ENCODE measurements around the gene RSPH6A. TPM values are rescaled to one million over a fixed set of nuclear protein-coding genes. Genes with fewer than 3 reads are reported as not detected.
A peak's percentile ranks its signal among the peaks of the same experiment; 100 is the strongest.

Gene RSPH6A
- total RNA-seq, 1 donor from 2014 or later: 0.23 TPM

GRCh38 chr19:45790942-45791341, 24.2 kb downstream of the RSPH6A start:
- H3K27ac Mint-ChIP-seq: no peak overlapping the region
- peak; percentile 55 for DNase-seq (ENCODE audit: low spot score)
- intact Hi-C loops (cut with micrococcal nuclease): no loop called here
- peaks cover 56% of the 10 kb centered on the region for H3K36me3 Mint-ChIP-seq (ENCODE audit: low read depth)
- H3K9me3 Mint-ChIP-seq: no peaks in the 10 kb centered on the region
- peaks cover 34% of the 10 kb centered on the region for H3K27me3 Mint-ChIP-seq (ENCODE audit: low read depth)
- H3K4me1 Mint-ChIP-seq (ENCODE audit: low read depth): peaks cover 27% of the 10 kb centered on the region
- peak overlapping the region; percentile 87 for H3K4me3 Mint-ChIP-seq (ENCODE audit: low read depth)

- peaks cover 56% of the 10 kb centered on the region for H3K36me3 Mint-ChIP-seq (ENCODE audit: low read depth)
- intact Hi-C loops (cut with micrococcal nuclease): no loop called here
These were observed 25.9 kb downstream of the RSPH6A start for GRCh38 chr19:45789035-45789786.

GRCh38 chr19:45786533-45786894, 28.6 kb downstream of the RSPH6A start:
- Mint-ChIP-seq H3K4me1 (ENCODE audit: low read depth) (peaks cover 11% of the 10 kb centered on the region), H3K9me3 (no peaks in the 10 kb centered on the region)

More at GRCh38 chr19:45789035-45789786, 25.9 kb downstream of the RSPH6A start:
- Mint-ChIP-seq H3K27ac (no peak overlapping the region), H3K4me1 (ENCODE audit: low read depth) (peaks cover 27% of the 10 kb centered on the region), H3K4me3 (ENCODE audit: low read depth) (no peak overlapping the region), H3K27me3 (ENCODE audit: low read depth) (peaks cover 20% of the 10 kb centered on the region), H3K9me3 (no peaks in the 10 kb centered on the region)
- DNase-seq (ENCODE audit: low spot score): no peak

GRCh38 chr19:45785781-45786532, 29.2 kb downstream of the RSPH6A start:
- peaks cover 46% of the 10 kb centered on the region for H3K36me3 Mint-ChIP-seq (ENCODE audit: low read depth)

More at GRCh38 chr19:45786533-45786894, 28.6 kb downstream of the RSPH6A start:
- no peak for DNase-seq (ENCODE audit: low spot score)
- intact Hi-C loops (cut with micrococcal nuclease): no loop called here
- Mint-ChIP-seq H3K27ac (no peak overlapping the region), H3K36me3 (ENCODE audit: low read depth) (peaks cover 51% of the 10 kb centered on the region), H3K27me3 (ENCODE audit: low read depth) (peaks cover 13% of the 10 kb centered on the region), H3K4me3 (ENCODE audit: low read depth) (no peak overlapping the region)

GRCh38 chr19:45785097-45785496, 30.0 kb downstream of the RSPH6A start:
- H3K4me1 Mint-ChIP-seq (ENCODE audit: low read depth): peaks cover 1% of the 10 kb centered on the region
- no peak for DNase-seq (ENCODE audit: low spot score)
- intact Hi-C loops (cut with micrococcal nuclease): no loop called here
- no peak overlapping the region for H3K4me3 Mint-ChIP-seq (ENCODE audit: low read depth)
- H3K9me3 Mint-ChIP-seq: no peaks in the 10 kb centered on the region
- H3K27me3 Mint-ChIP-seq (ENCODE audit: low read depth): peaks cover 19% of the 10 kb centered on the region
- H3K36me3 Mint-ChIP-seq (ENCODE audit: low read depth): peaks cover 39% of the 10 kb centered on the region
- no peak overlapping the region for H3K27ac Mint-ChIP-seq

More at GRCh38 chr19:45785781-45786532, 29.2 kb downstream of the RSPH6A start:
- peaks cover 15% of the 10 kb centered on the region for H3K27me3 Mint-ChIP-seq (ENCODE audit: low read depth)
- peaks cover 5% of the 10 kb centered on the region for H3K4me1 Mint-ChIP-seq (ENCODE audit: low read depth)
- H3K9me3 Mint-ChIP-seq: no peaks in the 10 kb centered on the region
- H3K4me3 Mint-ChIP-seq (ENCODE audit: low read depth): no peak overlapping the region
- H3K27ac Mint-ChIP-seq: no peak overlapping the region
- intact Hi-C loops (cut with micrococcal nuclease): no loop called here
- no peak for DNase-seq (ENCODE audit: low spot score)

GRCh38 chr19:45784096-45784495, 31.0 kb downstream of the RSPH6A start:
- Mint-ChIP-seq H3K4me1 (ENCODE audit: low read depth) (peaks cover 5% of the 10 kb centered on the region), H3K27ac (no peak overlapping the region), H3K4me3 (ENCODE audit: low read depth) (no peak overlapping the region), H3K9me3 (no peaks in the 10 kb centered on the region), H3K36me3 (ENCODE audit: low read depth) (peaks cover 31% of the 10 kb centered on the region), H3K27me3 (ENCODE audit: low read depth) (peaks cover 23% of the 10 kb centered on the region)
- intact Hi-C loops (cut with micrococcal nuclease): no loop called here
- no peak for DNase-seq (ENCODE audit: low spot score)

- Mint-ChIP-seq H3K27ac (no peak overlapping the region), H3K27me3 (ENCODE audit: low read depth) (peaks cover 14% of the 10 kb centered on the region), H3K9me3 (no peaks in the 10 kb centered on the region), H3K36me3 (ENCODE audit: low read depth) (peaks cover 23% of the 10 kb centered on the region), H3K4me1 (ENCODE audit: low read depth) (peaks cover 7% of the 10 kb centered on the region), H3K4me3 (ENCODE audit: low read depth) (no peak overlapping the region)
- no peak for DNase-seq (ENCODE audit: low spot score)
- intact Hi-C loops (cut with micrococcal nuclease): no loop called here
These were observed 32.0 kb downstream of the RSPH6A start for GRCh38 chr19:45782820-45783785.

GRCh38 chr19:45782162-45782691, 32.9 kb downstream of the RSPH6A start, which contains the start of gene DMPK:
Gene DMPK, minus strand, starts transcription at chr19:45782490. Its CDS starts 138 bp downstream, at chr19:45782352.
- DNase-seq (ENCODE audit: low spot score): no peak
- Mint-ChIP-seq H3K36me3 (ENCODE audit: low read depth) (peaks cover 14% of the 10 kb centered on the region), H3K4me1 (ENCODE audit: low read depth) (peaks cover 7% of the 10 kb centered on the region), H3K27ac (no peak within 1 kb of the TSS), H3K27me3 (ENCODE audit: low read depth) (peaks cover 12% of the 10 kb centered on the region), H3K4me3 (ENCODE audit: low read depth) (no peak within 1 kb of the TSS), H3K9me3 (no peaks in the 10 kb centered on the region)
- intact Hi-C loops (cut with micrococcal nuclease): no loop called here

- intact Hi-C loops (cut with micrococcal nuclease): no loop called here
- Mint-ChIP-seq H3K4me3 (ENCODE audit: low read depth) (no peak overlapping the region), H3K36me3 (ENCODE audit: low read depth) (peaks cover 14% of the 10 kb centered on the region), H3K27ac (no peak overlapping the region), H3K4me1 (ENCODE audit: low read depth) (peaks cover 7% of the 10 kb centered on the region), H3K9me3 (no peaks in the 10 kb centered on the region), H3K27me3 (ENCODE audit: low read depth) (peaks cover 15% of the 10 kb centered on the region)
- DNase-seq (ENCODE audit: low spot score): no peak
These were observed 33.6 kb downstream of the RSPH6A start for GRCh38 chr19:45781214-45782161.

GRCh38 chr19:45780448-45781213, 34.5 kb downstream of the RSPH6A start:
- peaks cover 9% of the 10 kb centered on the region for H3K36me3 Mint-ChIP-seq (ENCODE audit: low read depth)
- no peak for DNase-seq (ENCODE audit: low spot score)
- no peak overlapping the region for H3K27ac Mint-ChIP-seq
- no peak overlapping the region for H3K4me3 Mint-ChIP-seq (ENCODE audit: low read depth)
- H3K27me3 Mint-ChIP-seq (ENCODE audit: low read depth): peaks cover 15% of the 10 kb centered on the region
- no peaks in the 10 kb centered on the region for H3K9me3 Mint-ChIP-seq
- intact Hi-C loops (cut with micrococcal nuclease): no loop called here
- peaks cover 7% of the 10 kb centered on the region for H3K4me1 Mint-ChIP-seq (ENCODE audit: low read depth)

- H3K27ac Mint-ChIP-seq: no peak overlapping the region
- intact Hi-C loops (cut with micrococcal nuclease): no loop called here
- no peak for DNase-seq (ENCODE audit: low spot score)
- H3K36me3 Mint-ChIP-seq (ENCODE audit: low read depth): peaks cover 9% of the 10 kb centered on the region
- H3K9me3 Mint-ChIP-seq: no peaks in the 10 kb centered on the region
- no peak overlapping the region for H3K4me3 Mint-ChIP-seq (ENCODE audit: low read depth)
- peaks cover 7% of the 10 kb centered on the region for H3K4me1 Mint-ChIP-seq (ENCODE audit: low read depth)
- H3K27me3 Mint-ChIP-seq (ENCODE audit: low read depth): peaks cover 15% of the 10 kb centered on the region
These were observed 35.0 kb downstream of the RSPH6A start for GRCh38 chr19:45780146-45780447.
